Spinal cord (tissue), 10 donors: ENCODE measurements around the gene BRWD1. TPM values are rescaled to one million over a fixed set of nuclear protein-coding genes. Genes with fewer than 3 reads are reported as not detected.
A peak's percentile ranks its signal among the peaks of the same experiment; 100 is the strongest.

Experiments
- DNase-seq, 6 donors: peaks; one replicate each; pipeline versions ENCODE4 v3.0.0 to v3.0.0-alpha.2; 2013 to 2015; ENCODE audit warnings: low spot score in 6 of 6, low read depth in 4 of 6
- H3K27ac ChIP-seq: one replicate; pipeline ENCODE4 v1.5.1; 2013; ENCODE audit warnings: low read depth, low read length, control low read depth
- H3K27me3 ChIP-seq: one replicate; pipeline ENCODE4 v1.6.1; 2013; ENCODE audit warnings: low read length; ENCODE audit not compliant: control insufficient read depth, insufficient read depth
- H3K36me3 ChIP-seq: one replicate; pipeline ENCODE4 v1.6.1; 2013; ENCODE audit warnings: low read length; ENCODE audit not compliant: control insufficient read depth, insufficient read depth
- H3K4me1 ChIP-seq: one replicate; pipeline ENCODE4 v1.6.1; 2013; ENCODE audit warnings: low read length; ENCODE audit not compliant: control insufficient read depth, insufficient read depth
- H3K4me3 ChIP-seq: one replicate; pipeline ENCODE4 v1.5.1; 2013; ENCODE audit warnings: low read depth, low read length, control low read depth
- H3K9me3 ChIP-seq: one replicate; pipeline ENCODE4 v1.6.1; 2013; ENCODE audit warnings: low read length; ENCODE audit not compliant: control insufficient read depth, insufficient read depth
- WGBS: methylation state at CpG from one replicate; pipeline ENCODE4 v1.1.5; 2013; ENCODE audit warnings: missing lambda C conversion rate; ENCODE audit not compliant: insufficient coverage; 5-methylcytosine and 5-hydroxymethylcytosine counted together
- polyA plus RNA-seq, 2 donors: library from polyadenylated mRNA; unstranded; fragments of 120-200 nt; gene quantifications; one replicate each; pipeline ENCODE4 v1.2.1, GENCODE V29; 2013; ENCODE audit not compliant: insufficient read length in 2 of 2
- total RNA-seq, 2 donors: library from RNA; depleted of rRNA in 1 of 2; stranded (reverse); fragments of 120-200 nt in 1 of 2; fragments of >200 nt in 1 of 2; gene quantifications; one replicate each; pipeline versions ENCODE4 v1.2.3 to v1.2.4, GENCODE V29; 2013 to 2014
- donor health status: healthy.

Gene BRWD1
- total and polyA plus RNA-seq, 4 donors, result 78.2 to 180 (median 109) TPM

DNA sequence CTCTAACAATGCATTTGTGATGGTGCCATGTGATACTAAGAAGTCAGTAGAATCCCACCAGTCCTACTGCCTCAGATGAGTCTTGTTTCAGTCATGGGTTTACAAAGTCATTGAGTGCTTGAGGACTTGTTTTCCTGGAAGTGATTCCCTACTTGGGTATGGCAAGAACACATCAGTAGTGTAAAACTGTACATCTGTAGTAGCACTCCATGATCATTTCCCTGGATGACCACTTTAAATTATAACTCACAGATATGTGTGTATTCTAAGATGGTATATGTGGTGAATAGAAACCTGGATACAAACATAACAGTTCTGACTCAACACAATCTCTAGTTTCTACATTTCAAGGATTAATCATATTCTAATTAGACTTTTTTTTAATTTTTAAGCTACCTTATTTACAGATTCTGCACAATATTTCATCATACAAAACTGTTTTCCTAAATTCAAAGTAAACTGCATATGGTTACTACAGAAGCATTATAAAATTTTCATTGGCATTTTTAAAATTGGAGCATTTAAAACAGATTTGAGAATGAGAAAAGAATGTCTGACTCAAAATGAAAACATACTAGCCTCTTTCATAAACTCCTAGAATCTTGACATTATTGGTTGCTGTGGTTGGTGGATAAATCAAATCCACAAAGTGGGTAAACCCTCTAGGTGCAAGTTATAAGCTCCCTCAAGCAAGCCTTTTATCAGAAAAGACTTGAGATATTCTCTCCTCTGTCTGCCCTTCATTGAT, 123.4 kb downstream of the BRWD1 start:
- Histone ChIP-seq H3K4me3 (no peak overlapping the region), H3K27ac (no peak overlapping the region), H3K4me1 (no peaks in the 10 kb centered on the region), H3K27me3 (no peaks in the 10 kb centered on the region), H3K36me3 (no peaks in the 10 kb centered on the region), H3K9me3 (no peaks in the 10 kb centered on the region)
- no peak for DNase-seq

DNA sequence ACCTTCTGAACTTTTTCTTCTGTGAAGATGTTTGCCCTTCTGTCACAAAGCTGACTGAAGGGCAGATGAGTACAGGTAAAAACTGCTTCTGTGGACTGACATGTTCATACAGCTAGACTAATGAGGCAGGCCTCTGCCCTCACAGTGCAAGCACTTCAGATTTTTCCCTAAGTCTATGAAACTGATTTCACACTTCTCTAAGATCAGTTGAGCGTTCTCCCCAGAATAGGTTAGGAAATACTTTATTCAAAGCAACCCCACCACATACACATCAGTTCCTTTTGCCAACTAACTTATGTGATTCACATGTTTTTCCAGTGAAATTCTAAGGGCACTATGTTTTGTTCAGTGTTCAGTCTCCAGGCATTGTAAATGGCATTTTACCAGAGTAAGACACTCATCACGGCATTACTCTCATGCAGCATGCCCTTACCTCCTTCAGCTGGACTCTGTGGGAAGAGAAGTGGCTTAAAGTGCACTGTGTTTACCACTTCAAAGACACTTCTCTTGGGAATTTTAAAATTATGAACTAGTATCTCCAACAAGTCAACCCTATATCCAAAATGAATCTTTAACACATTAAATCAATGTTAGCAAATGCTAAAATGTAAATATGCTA, 124.8 kb downstream of the BRWD1 start:
- no peak for DNase-seq
- no peaks in the 10 kb centered on the region for H3K36me3 ChIP-seq
- no peak overlapping the region for H3K27ac ChIP-seq
- H3K27me3 ChIP-seq, result no peaks in the 10 kb centered on the region
- no CpG with 5 or more reads among the region's 2 CpGs for WGBS
- H3K9me3 ChIP-seq, result no peaks in the 10 kb centered on the region
- H3K4me3 ChIP-seq, result no peak overlapping the region
- H3K4me1 ChIP-seq, result no peaks in the 10 kb centered on the region

DNA sequence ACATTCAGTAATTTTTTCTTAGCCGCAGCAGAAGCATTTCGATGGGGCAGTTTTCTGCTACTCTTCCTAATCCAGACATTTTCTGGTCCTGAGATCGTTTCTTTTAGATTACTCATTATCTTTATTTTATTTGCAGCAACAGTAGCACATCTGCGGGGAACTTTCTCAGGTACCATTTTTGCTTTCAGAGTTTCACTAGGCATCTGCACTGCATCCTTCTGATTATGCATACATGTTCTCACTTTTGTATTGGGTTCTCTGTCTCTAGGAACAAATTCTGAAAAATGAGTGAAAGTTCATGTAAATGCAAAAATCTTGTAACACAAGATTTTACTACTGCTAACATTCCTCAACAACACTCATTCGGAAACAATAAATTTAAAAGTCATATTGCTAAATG, 126.3 kb downstream of the BRWD1 start:
- H3K27me3 ChIP-seq, result no peaks in the 10 kb centered on the region
- no peaks in the 10 kb centered on the region for H3K9me3 ChIP-seq
- no peak overlapping the region for H3K27ac ChIP-seq
- no peaks in the 10 kb centered on the region for H3K36me3 ChIP-seq
- no peak overlapping the region for H3K4me3 ChIP-seq
- 86% methylated on average over 1 of the region's 5 CpGs for WGBS
- H3K4me1 ChIP-seq, result no peaks in the 10 kb centered on the region
- DNase-seq, result no peak

DNA sequence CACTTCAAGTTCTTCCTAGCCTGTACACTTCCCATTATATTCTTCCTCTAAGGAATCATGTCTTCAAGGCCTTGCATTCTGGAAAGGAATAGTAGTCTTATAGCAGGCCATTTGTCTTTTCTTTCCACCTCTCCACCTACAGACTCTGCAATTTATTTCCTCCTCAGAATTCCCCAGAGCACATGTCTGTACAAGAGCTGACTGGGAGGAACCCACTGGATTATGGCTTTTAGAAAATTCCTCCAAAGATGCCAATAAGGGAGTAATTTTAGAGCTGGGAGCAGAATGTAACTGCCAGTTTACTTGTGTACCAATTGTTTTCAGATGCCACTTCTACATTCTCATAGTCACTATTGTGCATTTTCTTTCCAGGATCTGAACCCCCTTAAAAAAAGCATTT, 126.8 kb downstream of the BRWD1 start:
- Histone ChIP-seq H3K27ac (no peak overlapping the region), H3K9me3 (no peaks in the 10 kb centered on the region), H3K4me1 (no peaks in the 10 kb centered on the region), H3K36me3 (no peaks in the 10 kb centered on the region), H3K27me3 (no peaks in the 10 kb centered on the region), H3K4me3 (no peak overlapping the region)
- no peak for DNase-seq

DNA sequence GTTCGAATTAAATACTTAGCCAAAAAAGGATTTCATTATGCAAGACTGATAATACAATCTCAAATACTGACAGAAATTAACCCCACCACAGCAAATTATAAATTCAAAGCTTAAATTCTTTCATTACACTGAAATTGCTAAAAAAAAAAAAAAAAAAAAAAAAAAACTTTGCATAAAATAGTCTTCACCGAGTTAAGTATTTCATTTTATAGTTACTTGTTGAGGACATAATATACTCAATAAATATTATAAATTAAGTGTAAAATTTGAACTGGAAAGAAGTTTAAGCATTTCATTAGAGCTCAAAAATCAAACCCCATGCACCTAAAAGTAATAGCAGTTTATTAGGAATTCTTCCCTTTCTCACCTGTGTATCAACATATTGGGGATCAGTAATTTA, 128.3 kb downstream of the BRWD1 start:
- Histone ChIP-seq H3K27ac (no peak overlapping the region), H3K4me1 (no peaks in the 10 kb centered on the region), H3K4me3 (no peak overlapping the region), H3K27me3 (no peaks in the 10 kb centered on the region), H3K36me3 (no peaks in the 10 kb centered on the region), H3K9me3 (no peaks in the 10 kb centered on the region)
- no peak for DNase-seq
- no CpG with 5 or more reads among the region's 2 CpGs for WGBS

DNA sequence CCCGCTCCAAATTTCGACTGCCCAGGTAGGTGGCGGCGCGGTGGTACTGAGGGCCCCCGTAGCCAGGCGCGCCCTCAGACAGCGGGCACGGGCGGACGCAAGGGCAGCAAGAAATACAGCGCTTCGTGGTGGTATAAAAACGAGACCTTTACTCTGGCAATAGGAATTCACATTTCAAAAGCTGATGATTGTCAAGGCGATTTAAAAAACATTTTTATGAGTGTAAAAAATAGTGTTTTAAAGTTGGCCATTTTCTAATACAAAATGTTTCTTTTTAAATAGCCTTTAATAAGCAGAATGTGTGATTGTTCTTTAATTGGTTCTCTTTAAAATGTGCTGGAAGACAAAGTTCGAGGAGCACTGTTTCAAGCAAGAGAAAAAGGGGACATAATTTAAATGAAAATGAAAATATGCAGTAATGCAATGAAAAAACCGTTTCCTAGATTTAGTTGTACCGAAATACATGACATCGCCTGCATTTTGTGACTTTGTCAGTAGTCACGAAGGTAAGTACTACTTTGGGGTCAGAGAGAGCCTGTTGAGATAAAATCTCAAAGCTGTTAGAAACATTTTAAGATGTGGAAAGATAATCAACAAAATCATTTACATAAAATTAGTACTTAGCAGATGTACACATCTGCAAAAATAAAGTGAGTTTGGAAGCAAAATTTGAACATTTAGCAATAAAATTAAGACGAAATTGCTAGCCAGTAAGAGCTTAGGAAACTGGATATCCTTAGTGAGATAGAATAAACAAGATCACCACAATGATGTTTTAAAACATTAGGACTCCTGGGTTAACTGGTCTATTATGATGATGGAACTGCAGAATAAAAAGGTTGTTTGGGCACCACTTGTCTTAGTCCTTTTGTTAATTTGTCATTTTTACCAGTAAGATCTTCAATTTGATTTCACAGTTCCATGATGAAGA, 129.1 kb downstream of the BRWD1 start:
- H3K27ac ChIP-seq, result peak overlapping the region; percentile 93
- H3K4me3 ChIP-seq, result peak overlapping the region; percentile 81
- H3K9me3 ChIP-seq, result no peaks in the 10 kb centered on the region
- DNase-seq, result peak in 1 of 6 donors; percentile 12
- H3K36me3 ChIP-seq, result no peaks in the 10 kb centered on the region
- no peaks in the 10 kb centered on the region for H3K27me3 ChIP-seq
- H3K4me1 ChIP-seq, result no peaks in the 10 kb centered on the region
- WGBS, result 7% methylated on average over 16 of the region's 22 CpGs

DNA sequence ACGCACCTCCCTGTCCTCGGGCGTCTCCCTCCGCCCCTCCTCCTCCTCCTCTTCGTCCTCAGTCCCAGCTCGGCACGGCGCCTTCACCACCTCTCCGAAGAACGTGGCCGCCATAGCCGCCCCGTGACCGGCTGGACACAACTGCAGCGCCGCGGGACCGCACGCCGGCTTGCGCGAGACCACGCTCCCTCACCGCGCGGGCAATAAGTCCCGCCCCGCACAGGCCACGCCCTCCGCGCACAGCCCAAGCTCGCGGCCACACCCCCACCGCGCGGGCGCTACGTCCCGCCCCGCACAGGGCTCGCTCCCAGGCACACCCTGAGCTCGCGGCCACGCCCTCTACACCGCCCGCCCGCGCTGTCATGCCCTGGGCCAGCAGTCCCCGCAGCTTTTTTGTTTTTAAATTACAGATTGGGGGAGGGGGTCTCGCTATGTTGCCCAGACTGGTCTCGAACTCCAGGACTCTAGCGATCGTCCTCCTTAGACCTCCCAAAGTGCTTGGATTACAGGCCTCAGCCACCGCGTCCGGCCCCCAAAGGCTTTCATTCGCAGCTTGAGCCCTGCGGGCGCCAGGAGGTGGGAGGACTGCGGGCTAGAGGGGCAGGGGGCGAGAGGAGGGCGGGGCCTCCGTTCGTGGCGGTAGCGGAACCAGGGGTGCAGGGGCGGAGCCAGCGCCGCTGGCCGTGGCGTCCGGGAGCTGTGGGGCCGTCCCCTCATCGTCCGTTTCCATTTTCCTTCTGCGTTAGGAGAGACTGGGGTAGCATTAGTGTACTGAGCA, 130.0 kb downstream of the BRWD1 start, which contains the start of gene PSMG1:
Gene PSMG1, minus strand, starts transcription at position 180 of the 778 bp plus-strand sequence. Its CDS starts 66 bp downstream, at position 114.
- WGBS, result under 1% methylated on average over 66 of the region's 76 CpGs
- Histone ChIP-seq H3K9me3 (no peaks in the 10 kb centered on the region), H3K4me3 (peak within 1 kb of the TSS; percentile 81), H3K4me1 (no peaks in the 10 kb centered on the region), H3K27me3 (no peaks in the 10 kb centered on the region), H3K27ac (peak within 1 kb of the TSS; percentile 93), H3K36me3 (no peaks in the 10 kb centered on the region)
- DNase-seq, result peak; percentile 75 to 97 (median 82)

DNA sequence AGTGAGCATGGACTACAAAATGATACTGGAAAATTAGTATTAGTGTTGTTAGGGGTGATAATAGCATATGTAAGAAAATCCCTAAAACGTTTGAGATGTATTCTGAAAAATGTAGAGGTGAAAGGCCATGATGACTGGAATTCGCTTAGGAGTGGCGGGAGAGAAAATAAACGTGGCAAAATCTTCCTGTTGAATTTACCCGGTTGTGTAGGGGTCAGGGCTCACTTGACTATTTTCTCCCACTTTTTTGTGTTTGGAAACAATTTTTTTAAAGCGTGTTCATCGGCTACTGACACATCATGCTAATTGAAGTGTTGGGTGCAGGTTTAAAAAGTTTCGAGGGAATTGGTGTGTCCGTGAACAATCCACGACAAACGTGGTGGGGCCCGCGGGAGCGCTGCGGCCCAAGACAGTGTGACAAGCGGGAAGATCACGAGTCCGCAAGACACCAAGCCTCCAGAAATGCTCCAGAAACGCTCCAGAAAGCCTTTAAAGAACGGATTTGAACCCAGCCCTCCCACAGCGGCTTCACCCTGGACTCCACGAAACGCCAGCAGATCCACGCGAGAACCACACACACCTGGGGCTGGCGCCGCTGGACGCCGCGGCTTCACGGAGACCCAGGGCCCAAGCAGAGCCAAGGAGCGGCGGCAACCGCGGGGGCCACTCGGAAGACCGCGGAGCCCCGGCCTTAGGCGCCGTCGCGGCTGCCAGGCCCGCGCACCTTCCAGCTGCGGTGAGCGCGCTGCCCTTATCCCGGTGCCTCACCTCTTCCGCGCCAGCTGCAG, 130.8 kb downstream of the BRWD1 start:
- Histone ChIP-seq H3K27me3 (no peaks in the 10 kb centered on the region), H3K27ac (peak overlapping the region; percentile 93), H3K4me3 (peak overlapping the region; percentile 81), H3K4me1 (no peaks in the 10 kb centered on the region), H3K36me3 (no peaks in the 10 kb centered on the region), H3K9me3 (no peaks in the 10 kb centered on the region)
- WGBS, result 3% methylated on average over 50 of the region's 51 CpGs
- DNase-seq, result peak in 3 of 6 donors; percentile 19 to 69 (median 64)
